NCI-H446 (cell line): Measurements from ENCODE around the gene TMCC1.
"Not testable (repeated sequence)": the region's sequence is repeated elsewhere in the genome, so short reads cannot be mapped to it uniquely, and the experiment has no call there.

Source experiments
- DNase-seq, 2 experiments: peaks; one replicate each; lab custom pipeline; 2025; lab: John Stamatoyannopoulos, UW

Gene TMCC1

DNA sequence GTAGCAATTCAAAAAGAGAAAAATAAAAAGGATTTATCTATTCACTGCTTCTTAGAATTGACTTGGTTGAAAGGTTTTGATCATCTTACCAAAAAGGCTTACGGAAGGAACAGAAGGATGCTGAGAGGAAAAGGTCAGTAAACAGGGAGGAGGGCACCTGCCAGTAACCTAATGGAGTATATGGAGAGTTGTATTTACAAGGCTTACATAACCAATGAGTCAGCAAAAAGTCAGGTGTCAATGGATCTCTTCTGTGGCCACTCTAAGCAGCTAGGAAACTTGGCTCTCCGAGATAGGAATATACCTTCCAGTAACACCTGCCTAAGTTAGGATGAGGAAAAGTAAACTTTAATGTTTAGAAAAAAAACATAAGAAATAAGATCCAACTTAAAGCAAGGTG, 206.6 kb downstream of the TMCC1 start:
- no peak for DNase-seq

DNA sequence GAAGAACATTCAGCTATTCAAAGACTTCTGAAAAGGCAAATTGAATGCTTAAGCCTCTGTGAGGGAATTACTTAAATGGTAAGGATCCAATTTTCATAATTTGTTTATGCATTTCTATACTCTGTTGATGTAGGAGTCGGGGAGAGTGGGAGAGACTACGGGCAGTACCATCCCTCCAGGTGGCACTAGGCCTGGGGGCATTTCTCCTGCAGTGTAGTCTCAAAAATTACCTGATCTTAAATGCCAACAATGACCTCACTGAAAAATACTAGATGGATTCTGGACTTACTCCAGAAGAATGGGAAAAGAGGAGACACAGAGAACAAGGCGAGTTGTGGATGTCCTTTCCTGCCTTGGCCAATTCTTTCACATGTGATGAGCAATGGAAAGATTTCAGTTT, 209.2 kb downstream of the TMCC1 start:
- DNase-seq = no peak

DNA sequence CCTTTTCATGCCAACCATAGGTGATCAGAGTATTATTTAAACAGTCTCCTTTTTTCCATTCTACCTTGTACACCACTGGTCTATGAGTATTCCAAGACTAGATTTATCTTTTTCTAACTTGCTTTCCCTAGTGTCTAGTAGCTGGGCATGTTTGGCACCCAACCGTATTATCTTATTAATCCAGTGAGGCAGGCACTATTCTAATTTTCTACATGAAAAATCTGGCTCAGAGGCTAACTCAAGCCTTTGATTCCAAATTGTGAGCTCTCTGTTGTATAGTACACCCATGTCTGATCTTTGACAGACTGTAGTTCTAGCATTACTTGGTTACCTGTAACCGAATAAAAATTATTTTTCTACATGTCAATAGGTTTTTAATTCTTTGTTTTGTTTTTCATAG, 210.3 kb downstream of the TMCC1 start:
- DNase-seq = peak in 1 of 2 experiments; percentile 17

DNA sequence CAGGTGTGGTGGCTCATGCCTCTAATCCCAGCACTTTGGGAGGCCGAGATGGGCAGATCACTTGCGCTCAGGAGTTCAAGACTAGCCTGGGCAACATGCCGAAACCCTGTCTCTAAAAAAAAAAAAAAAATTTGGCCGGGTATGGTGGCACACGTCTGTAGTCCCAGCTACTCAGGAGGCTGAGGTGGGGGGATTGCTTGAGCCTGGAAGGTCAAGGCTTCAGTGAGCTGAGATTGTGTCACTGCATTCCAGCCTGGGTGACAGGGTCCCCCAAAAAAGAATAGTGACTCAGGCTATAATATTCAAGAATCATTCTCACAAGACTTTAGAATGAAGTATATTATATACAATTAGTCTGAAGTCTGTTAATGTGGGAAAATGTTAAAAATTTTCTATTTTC, 216.5 kb downstream of the TMCC1 start:
- DNase-seq = no peak

DNA sequence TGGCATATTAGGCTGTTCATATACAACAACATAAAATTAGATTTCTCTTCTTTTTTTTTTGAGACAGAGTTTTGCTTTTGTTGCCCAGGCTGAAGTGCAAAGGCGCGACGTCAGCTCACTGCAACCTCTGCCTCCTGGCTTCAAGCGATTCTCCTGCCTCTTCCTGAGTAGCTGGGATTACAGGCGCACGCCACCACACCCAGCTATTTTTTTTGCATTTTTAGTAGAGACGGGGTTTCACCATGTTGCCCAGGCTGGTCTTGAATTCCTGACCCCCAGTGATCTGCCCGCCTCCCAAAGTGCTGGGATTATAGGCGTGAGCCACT, 218.8 kb downstream of the TMCC1 start:
- not testable (repeated sequence) for DNase-seq

DNA sequence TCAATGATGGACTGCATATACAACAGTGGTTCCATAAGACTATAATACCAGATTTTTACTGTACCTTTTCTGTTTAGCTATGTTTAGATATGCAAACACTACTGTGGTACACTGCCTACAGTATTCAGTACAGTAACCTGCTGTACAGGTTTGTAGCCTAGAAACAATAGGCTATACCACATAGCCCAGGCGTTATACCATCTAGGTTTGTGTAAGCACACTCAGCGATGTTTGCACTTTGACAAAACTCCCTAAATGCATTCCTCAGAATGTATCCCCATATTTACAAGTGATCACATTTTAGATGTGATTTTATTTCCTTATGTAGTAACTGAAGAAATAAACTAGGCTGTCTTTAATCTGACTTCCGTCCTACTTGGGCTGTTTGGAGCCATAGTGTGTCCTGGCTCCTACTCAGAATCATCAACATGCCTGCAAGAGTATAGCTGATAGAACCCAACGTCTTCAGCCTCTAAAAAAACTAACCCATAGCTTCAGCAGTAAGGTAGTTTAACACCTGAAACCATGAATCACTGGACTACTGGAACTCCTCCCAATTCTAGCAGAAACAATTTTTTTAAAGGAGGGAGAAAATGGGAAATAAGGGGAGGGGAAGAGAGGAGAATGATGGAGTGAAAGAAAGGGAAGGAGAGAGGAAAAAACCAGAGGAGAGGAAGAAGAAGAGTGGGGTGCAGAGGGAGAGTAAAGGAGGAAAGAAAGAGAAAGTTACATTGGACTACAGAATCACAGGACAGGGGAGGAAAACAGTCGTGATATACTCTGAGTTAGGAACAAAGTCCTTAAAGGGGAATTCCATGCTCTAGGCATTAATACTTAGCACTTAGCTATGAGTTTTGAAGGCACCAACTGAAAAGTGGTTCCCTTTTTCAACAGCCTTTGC, 219.4 kb downstream of the TMCC1 start:
- no peak for DNase-seq

DNA sequence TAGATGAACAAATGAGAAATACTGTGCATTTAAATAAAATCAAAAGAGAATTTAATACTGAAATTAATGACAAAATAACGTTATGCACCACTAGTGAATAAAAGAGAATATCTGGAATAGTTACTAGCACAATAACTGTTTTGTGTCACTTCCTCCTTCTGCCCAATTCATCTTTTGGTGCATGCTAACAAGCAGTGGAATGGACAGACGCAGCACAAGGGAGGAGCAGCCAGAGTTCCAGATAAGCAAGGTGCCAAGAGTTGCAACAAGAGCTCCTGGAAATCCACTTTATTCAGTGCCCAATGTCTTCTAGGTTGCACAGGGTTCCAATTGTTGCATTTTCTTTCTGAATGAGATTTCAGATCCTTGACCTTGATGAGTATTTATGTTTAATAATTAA, 220.5 kb downstream of the TMCC1 start:
- DNase-seq = no peak

DNA sequence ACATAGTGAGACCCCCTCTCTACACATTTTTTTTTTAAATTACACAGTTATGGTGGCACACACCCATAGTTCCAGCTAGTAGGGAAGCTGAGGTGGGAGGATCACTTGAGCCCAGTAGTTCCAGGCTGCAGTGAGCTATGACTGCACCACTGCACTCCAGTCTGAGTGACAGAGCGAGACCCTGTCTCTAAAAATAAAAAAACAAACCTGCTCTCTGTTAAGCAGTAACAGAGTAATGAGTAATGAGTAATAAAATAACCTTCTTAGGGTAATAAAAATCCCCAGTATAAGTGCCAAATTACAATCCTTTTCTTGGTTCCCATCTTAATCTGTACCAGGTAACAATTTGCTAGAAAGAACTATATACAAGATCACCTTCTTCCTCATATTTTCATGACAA, 221.1 kb downstream of the TMCC1 start:
- DNase-seq = no peak

DNA sequence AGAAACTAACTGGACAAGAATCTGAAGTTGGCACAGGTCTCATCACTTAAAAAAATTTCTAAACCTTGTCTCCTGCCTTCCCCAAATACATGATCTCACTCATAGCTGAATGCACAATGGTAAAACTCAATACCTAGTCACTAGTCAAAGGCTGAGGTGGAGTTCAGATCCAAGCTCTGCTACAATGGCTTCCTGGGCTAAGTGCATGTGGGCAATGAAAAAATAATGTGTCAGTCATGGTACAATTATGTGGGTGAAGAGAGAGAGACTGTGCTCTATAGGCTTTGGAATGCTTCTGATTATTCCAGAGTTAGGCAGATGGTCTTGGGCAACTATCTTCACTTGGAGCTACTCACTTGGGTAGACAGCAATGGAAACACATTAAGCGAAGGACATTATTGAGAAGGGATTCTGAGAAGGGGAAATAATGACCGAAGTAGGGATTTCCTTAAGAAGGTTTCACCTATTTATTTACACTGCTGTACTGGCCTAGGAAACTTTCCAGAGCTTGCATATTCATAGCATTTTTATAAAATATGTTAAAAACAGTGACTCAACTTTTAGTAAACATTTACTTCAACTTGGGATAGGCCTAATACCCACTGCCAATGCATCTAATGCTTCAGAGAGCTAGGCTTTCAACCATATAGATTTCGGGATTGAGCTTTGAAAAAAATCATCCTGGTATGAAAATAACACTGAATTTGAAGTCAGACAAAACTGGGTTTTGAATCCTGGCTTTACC, 228.3 kb downstream of the TMCC1 start:
- DNase-seq = no peak

DNA sequence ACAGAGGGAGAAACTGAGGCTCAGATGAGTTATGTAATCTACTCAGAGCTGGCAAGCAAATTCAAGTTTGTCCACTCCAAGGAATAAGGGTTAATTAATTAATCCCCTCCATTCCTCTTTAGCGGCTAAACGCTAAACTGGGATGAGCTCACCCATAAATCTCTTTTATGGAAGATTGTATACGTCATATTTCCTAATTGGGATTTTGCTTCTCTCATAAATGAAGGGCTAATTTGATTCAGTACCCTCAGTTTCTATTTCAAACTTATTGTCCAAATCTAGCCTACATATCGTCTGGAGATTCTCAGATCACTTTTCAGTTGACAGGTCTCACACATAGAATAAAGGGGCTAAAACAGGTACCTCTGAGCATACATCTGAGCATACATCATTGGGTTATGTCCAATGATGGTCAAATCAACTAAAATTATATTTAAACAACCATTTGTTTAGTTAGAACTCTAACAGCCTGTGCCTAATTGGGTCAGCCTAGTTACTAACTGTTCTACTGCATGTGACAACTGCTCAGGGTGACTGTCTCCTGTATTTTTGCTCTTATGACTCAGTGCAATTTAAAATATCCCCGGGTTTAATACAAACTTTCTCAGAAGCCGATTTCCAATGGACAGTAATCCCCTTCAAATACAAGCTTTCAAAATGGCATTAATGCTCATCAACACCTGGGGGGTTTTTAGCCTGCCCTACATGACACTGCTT, 229.4 kb downstream of the TMCC1 start:
- no peak for DNase-seq

DNA sequence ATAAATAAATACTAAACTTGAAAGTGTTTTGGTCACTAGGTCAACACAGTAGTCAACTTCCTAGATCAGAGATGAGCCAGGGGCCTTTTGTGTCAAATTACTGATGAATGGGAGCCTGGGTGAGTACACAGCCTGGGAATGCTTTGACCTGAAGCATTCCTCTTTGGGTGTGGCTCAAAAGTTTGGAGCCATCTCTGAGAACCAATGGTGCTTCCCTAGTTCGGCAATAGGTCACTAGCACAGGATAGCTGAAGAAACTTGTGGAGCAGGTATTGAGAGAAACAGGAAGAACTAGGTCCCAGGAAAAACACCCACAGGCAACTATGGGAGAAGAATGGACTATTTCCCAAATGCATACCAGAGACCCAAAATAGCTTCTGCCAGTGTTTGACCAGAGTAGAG, 230.5 kb downstream of the TMCC1 start:
- DNase-seq = no peak

DNA sequence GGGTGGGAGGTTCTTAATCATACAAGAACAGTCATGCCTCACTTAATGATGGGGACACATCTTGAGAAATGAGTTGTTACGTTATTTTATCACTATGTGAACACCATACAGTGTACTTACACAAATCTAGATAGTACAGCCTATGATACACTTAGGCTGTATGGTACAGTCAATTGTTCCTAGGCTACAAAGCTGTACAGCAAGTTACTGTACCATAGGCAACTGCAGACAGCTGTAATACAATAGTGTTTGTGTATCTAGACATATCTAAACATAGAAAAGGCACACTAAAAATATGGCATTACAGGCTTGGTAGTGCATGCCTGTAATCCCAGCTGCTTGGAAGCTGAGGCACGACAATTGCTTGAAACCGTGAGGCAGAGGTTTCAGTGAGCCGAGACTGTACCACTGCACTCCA, 231.3 kb downstream of the TMCC1 start:
- no peak for DNase-seq

DNA sequence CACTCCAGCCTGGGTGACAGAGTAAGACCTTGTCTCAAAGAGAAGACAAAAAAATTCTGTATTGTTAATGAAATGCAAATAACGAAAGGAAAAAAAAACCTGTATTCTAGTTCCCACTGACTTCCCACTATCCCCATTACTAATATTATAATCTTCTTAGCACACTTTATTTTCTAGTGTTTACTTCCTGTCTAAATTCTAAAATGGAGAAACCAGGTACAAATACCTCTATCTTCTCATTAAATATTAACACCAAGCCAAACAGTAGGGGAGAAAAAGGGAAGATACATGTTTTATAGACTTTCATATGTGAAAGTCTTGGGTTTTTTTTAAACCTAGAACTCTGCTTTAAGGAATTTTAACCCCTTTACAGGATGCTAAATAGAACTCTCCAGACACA, 231.7 kb downstream of the TMCC1 start:
- DNase-seq = no peak

DNA sequence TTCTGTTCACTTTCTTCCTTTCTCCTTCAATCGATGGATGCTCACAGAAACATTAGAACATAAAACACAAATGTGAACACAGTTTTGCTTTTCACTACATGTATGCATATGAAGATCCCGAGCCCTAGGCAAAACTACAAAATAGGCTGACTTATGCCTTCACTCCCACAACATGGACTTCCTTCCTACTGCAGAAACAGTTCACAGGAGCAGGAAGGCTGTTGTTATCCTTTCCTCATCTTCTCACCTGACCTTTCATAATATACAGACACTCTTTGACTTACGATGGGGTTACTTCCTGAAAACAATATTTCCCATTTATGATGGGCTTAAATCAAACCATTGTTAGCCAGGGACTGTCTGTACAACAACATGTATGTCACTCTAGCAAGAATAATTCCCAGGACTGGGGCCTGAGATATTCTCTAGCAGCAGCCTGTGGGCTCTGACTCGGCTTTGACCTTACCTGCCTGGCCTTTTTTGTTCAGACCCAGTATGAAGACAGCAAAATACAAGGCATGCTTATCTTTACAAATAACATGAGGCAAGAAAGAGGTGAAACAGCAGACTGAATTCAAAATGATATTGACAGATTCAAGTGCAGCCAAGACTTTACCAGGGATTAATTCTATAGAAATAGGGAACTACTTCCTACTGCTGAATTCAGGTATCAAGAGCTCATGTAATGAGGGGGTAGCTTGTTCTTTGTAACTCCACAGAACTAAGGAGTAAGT, 235.2 kb downstream of the TMCC1 start:
- no peak for DNase-seq

DNA sequence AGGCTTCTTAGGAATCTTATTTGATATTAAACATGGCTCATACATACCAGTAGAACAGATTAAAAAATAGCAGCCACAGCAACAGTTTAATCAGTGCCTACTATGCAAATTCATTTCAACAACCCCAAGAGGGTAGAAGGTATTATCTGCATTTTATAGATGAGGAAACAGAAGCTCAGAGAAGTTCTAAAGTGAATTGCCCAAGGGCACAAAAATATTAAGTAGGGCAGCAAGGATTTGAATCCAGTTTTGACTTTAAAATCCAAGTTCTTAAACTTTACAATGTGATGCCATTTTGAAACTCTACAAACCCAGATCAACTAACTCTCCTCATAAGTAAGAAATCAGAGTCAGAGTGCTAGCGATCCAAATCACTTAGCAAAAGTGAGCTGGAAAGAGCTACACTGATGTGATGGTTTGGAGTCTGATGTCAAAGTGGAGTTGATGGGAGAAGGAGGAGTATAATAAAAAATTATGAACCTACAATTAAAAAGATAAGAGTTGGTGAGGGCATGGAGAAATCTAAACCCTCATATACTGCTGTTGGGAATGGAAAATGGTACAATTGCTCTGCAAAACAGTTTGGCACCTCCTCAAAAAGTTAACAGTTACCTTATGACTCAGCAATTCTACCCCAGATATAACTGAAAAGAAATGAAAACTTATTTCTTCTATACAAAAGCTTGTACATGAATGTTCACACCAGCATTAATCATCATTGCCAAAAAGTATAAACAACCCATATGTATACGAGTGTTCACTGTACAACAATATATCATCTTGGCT, 236.1 kb downstream of the TMCC1 start:
- DNase-seq = no peak

DNA sequence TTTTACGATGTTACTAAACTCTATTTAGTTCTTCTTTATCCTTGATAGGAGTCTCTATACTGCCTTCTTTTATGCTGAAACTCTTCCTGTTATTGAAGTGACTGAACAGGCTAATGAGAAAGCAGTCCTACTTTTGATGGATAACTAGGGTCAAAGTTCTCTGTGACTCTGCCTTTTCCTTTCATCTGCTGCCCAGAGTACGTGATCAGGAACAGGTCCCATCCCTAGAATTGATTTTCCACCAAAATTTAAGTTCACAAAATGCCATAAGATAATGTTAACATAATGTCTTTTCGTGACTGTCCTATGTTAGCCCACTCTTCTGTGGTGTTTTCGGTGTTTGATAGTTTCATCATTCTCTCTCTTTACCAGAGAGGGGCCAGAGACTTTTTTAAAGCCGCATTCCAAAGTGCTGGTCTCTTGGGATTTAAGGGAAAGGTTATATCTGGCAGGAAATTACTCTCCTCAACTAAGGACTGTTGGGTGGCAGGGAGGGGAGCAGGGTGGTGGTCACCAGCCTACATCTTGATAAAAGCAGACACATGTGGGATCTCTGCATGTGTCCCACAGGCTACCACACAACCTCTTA, 236.8 kb downstream of the TMCC1 start:
- DNase-seq = no peak

DNA sequence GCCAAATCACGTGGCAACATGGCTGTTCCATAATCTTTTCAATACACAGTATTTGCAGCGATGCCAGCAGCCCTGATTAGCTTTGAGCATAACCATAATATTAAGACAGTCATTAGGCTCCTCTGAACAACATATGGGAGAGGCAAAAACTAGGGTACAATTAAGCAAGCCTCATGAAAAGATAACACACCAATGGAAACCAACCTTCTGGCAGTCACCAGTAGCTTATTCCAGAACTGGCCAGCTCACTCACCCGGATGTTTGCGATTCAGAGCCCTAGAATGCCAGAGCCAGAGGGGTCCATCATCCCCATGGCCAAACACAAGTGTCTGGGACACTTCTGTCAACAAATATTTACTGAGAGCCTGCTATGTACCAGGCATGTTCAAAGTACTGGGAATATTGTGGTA, 238.2 kb downstream of the TMCC1 start:
- peak in 1 of 2 experiments; percentile 53 for DNase-seq

DNA sequence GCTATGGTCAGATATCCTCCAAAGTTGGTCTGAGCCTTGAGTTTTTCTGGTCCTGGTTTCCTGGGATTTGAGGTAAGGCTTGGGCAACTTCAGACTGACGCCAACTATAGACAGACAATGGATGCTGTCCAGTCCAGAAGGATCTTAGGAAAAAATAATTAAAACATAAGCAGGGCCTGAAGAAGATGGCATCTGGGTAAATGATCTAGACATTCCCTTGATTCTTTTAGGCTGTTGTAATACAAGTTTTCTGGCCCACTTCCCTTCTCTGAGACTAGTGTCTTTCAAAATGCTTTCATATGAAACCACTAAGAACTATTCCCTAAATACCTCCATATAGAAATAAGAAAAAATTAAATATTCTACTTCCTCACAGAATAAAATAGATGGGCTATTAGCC, 239.4 kb downstream of the TMCC1 start:
- peak in 1 of 2 experiments; percentile 17 for DNase-seq

DNA sequence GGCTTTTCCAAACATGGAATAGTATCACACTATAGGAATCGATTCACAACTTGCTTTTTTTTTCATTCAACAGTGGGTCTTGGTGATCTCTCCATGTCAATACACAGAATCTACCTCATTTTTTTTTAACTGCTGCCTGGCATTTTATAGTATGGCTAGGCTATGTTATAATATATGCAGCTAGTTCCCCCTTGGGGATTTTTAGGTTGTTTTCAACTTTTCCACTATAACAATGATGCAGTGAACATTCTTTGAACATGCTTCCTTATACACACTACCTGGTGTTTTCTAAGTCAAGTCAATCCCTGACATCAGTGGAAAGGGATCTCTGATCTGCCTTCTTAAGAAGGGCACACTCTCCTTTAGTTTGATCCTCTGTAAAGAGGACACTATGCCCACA, 240.5 kb downstream of the TMCC1 start:
- DNase-seq = no peak

DNA sequence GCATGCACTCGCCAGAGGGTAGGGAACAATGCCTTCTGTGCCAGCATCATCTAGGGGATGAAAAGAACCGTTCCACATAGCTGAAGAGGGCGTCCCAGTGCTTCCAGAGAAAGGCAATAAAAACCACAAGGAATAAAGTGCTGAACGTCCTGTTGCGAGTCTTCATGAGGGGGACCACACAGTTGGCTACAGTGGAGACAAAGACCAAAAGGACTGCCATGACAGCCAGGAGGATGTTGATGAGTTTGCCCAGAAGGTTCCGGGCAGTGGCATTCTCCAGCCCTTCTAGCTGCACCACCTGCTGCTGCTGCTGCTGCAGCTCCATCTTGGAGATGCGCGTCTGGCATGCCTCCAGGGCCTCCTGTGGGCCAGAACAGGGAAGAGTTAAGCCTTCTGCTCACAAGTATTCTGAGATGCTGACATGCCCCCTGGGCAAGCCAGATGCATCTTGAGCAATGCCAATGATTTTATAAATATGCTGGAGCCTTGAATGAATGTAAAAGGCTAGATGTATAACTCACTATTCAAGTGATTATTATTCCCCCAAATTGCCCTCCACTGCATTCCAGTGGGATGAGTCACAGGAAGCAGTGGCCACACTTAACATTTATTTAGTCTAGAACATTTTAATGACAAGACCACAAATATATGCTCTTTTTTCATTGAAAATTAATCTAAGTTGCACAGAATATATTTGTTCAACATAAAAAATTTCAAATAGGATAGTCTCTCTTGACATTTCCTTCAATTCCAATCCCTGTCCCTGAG, 241.9 kb downstream of the TMCC1 start:
- peak; percentile 50 to 94 for DNase-seq
